ENCODE data around the gene KDM4E. TPM values are rescaled to one million over a fixed set of nuclear protein-coding genes. Genes with fewer than 3 reads are reported as not detected.

KDM4E gene
- total and polyA plus RNA-seq, 4 donors = not detected

GRCh38 chr11:94988748-94989147 is 36.3 kb upstream of the KDM4E start:
- Histone ChIP-seq H3K27me3 (ENCODE audit: control insufficient read depth in 4 of 4, insufficient read depth in 4 of 4, low read length in 3 of 4) (no peaks in the 10 kb centered on the region), H3K27ac (ENCODE audit: low read depth in 1 of 2, low read length in 2 of 2) (no peak overlapping the region), H3K4me1 (ENCODE audit: control insufficient read depth in 4 of 4, insufficient read depth in 4 of 4, low read length in 3 of 4) (no peaks in the 10 kb centered on the region), H3K36me3 (ENCODE audit: control insufficient read depth in 4 of 4, insufficient read depth in 3 of 4, low read depth in 1 of 4, low read length in 3 of 4) (no peaks in the 10 kb centered on the region), H3K9me3 (ENCODE audit: control insufficient read depth in 4 of 4, low read length in 3 of 4) (no peaks in the 10 kb centered on the region), H3K9ac (ENCODE audit: low read depth in 1 of 2, low read length in 2 of 2) (no peak overlapping the region), H3K4me3 (ENCODE audit: low read depth in 1 of 3, low read length in 3 of 3) (no peak overlapping the region)
- DNase-seq (ENCODE audit: low spot score) = no peak
- TF ChIP-seq FOXA1 (IDR thresholded peaks at IDR 0.05) (no peak), HNF4G (IDR thresholded peaks at IDR 0.05) (no peak), GABPA (IDR thresholded peaks at IDR 0.05 in 1 of 2, conservative IDR thresholded peaks at IDR 0.05 in 1 of 2) (no peak), RAD21 (IDR thresholded peaks at IDR 0.05) (no peak), NR2F2 (IDR thresholded peaks at IDR 0.05) (no peak), CTCF (IDR thresholded peaks at IDR 0.05; ENCODE audit: low read depth, low read length, missing input control) (no peak), YY1 (IDR thresholded peaks at IDR 0.05) (no peak), MAX (IDR thresholded peaks at IDR 0.05) (no peak), ZBTB33 (IDR thresholded peaks at IDR 0.05) (no peak), ATF3 (IDR thresholded peaks at IDR 0.05) (no peak), SP1 (IDR thresholded peaks at IDR 0.05) (no peak), TAF1 (conservative IDR thresholded peaks at IDR 0.05) (no peak), HNF4A (conservative IDR thresholded peaks at IDR 0.05) (no peak), RXRA (IDR thresholded peaks at IDR 0.05) (no peak), REST (IDR thresholded peaks at IDR 0.05) (no peak), JUND (IDR thresholded peaks at IDR 0.05) (no peak)
- 80% methylated on average over 1 of the region's 1 CpG for WGBS

GRCh38 chr11:94993400-94993943 is 31.6 kb upstream of the KDM4E start:
- Histone ChIP-seq H3K27ac (ENCODE audit: low read depth in 1 of 2, low read length in 2 of 2) (no peak overlapping the region), H3K27me3 (ENCODE audit: control insufficient read depth in 4 of 4, insufficient read depth in 4 of 4, low read length in 3 of 4) (no peaks in the 10 kb centered on the region), H3K9me3 (ENCODE audit: control insufficient read depth in 4 of 4, low read length in 3 of 4) (no peaks in the 10 kb centered on the region), H3K4me3 (ENCODE audit: low read depth in 1 of 3, low read length in 3 of 3) (no peak overlapping the region), H3K9ac (ENCODE audit: low read depth in 1 of 2, low read length in 2 of 2) (no peak overlapping the region), H3K4me1 (ENCODE audit: control insufficient read depth in 4 of 4, insufficient read depth in 4 of 4, low read length in 3 of 4) (no peaks in the 10 kb centered on the region), H3K36me3 (ENCODE audit: control insufficient read depth in 4 of 4, insufficient read depth in 3 of 4, low read depth in 1 of 4, low read length in 3 of 4) (no peaks in the 10 kb centered on the region)
- WGBS = 94% methylated on average over 2 of the region's 2 CpGs
- DNase-seq (ENCODE audit: low spot score) = no peak
- TF ChIP-seq RAD21 (IDR thresholded peaks at IDR 0.05) = no peak
- no peak for TF ChIP-seq MAX (IDR thresholded peaks at IDR 0.05)
- TF ChIP-seq GABPA (IDR thresholded peaks at IDR 0.05 in 1 of 2, conservative IDR thresholded peaks at IDR 0.05 in 1 of 2) = no peak
- no peak for TF ChIP-seq FOXA1 (IDR thresholded peaks at IDR 0.05)
- TF ChIP-seq EGR1 (IDR thresholded peaks at IDR 0.05; ENCODE audit: low read depth in 2 of 2) = no peak
- no peak for TF ChIP-seq CTCF (IDR thresholded peaks at IDR 0.05; ENCODE audit: low read depth, low read length, missing input control)
- no peak for TF ChIP-seq NR2F2 (IDR thresholded peaks at IDR 0.05)
- TF ChIP-seq RXRA (IDR thresholded peaks at IDR 0.05) = no peak
- no peak for TF ChIP-seq REST (IDR thresholded peaks at IDR 0.05)
- no peak for TF ChIP-seq SP1 (IDR thresholded peaks at IDR 0.05)
- no peak for TF ChIP-seq HNF4G (IDR thresholded peaks at IDR 0.05)
- TF ChIP-seq JUND (IDR thresholded peaks at IDR 0.05) = no peak
